Measurements from ENCODE around the gene FGFRL1. TPM values are rescaled to one million over a fixed set of nuclear protein-coding genes. Genes with fewer than 3 reads are reported as not detected.

FGFRL1 gene
- total RNA-seq, 1 donor from 2014 or later: 43.6 TPM

DNA sequence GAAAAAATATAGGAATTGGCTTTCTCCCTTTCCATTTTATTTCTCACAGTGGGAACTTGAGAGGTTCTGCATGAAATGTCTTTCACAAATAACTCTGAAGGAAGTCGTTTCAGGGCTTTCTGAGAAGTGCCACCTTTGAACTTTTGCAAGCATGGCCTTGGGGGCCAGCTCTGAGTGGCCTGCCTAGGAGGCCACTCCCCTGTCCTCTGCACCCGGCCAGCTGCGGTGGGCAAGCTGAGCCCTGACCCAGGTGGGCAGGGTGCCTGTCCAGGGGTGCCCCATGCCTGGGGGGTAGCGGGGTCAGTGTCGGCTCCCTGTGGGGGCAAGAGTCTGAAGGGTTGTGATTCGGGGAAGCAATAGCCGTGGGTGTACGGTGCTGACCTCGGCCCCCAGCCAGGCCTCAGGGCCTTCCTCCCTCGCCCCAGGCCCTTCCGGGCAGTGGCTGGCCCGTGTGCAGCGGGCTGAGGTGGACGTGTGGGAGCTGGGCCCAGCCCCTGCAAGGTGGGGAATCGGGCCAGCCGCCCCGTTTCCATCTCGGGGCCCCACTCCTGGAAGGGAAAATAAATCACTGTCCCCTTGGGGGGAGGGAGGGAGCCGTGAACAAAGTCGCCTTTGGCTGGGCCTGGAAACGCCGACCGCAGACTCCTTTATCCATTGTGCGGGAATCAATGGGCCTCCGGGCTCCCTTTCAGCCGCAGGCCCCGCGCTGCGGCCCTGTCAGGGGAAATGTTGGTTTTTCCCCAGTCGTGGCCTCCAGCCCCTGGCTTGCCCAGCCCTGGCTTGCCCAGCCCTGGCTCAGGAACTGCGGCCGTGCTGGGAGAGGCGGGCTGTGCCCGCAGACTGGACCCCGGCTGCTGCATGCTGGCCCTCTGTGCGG lies 3.1 kb downstream of the FGFRL1 start:
- DNase-seq (ENCODE audit: low read depth): no peak
- TF ChIP-seq, protein P1, sequence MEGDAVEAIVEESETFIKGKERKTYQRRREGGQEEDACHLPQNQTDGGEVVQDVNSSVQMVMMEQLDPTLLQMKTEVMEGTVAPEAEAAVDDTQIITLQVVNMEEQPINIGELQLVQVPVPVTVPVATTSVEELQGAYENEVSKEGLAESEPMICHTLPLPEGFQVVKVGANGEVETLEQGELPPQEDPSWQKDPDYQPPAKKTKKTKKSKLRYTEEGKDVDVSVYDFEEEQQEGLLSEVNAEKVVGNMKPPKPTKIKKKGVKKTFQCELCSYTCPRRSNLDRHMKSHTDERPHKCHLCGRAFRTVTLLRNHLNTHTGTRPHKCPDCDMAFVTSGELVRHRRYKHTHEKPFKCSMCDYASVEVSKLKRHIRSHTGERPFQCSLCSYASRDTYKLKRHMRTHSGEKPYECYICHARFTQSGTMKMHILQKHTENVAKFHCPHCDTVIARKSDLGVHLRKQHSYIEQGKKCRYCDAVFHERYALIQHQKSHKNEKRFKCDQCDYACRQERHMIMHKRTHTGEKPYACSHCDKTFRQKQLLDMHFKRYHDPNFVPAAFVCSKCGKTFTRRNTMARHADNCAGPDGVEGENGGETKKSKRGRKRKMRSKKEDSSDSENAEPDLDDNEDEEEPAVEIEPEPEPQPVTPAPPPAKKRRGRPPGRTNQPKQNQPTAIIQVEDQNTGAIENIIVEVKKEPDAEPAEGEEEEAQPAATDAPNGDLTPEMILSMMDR (conservative IDR thresholded peaks at IDR 0.05; ENCODE audit: low read depth, low read length): no peak
- H3K4me3 ChIP-seq (ENCODE audit: low read depth, low read length): no peak overlapping the region

DNA sequence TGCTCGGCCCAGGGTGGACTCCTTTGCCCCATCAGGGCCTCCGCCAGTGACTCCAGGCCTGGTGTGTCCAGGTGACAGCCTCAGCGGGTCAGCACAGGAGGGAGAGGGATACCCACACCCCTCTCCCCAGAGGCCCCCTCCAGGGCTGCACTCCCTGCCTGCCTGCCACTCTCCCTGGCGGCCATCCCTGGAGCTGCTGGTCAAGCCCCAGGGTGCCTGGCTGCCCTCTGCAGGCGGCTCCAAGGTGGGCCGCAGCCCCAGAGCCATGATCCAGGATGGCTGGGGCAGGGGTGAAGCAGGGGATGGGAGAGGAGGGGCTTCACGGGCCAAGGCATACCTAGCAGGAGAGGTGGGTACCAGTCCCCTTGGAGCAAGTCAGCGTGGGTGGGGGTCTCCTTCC lies 3.8 kb downstream of the FGFRL1 start:
- no peak overlapping the region for H3K4me3 ChIP-seq (ENCODE audit: low read depth, low read length)
- TF ChIP-seq, protein P1 (conservative IDR thresholded peaks at IDR 0.05; ENCODE audit: low read depth, low read length): no peak
- no peak for DNase-seq (ENCODE audit: low read depth)

DNA sequence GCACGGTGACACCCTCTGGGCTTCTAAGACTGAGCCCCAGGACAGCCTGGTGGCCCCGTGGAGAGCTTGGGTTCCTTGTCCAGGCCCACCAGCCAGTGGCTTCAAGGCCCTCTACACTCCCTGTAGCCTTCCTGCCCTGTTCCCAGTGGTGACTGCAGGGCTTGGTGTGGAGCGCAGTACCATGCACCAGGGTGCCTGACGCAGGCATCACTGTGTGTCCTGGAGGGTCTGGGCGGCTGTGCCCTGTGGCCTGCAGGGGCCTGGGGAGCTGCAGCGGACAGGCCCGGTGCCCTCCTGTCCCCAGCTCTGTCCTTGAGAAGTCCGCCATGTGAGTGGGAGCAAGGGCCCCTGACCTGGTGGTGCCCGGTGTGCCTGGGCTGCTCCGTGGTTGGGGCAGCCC lies 4.3 kb downstream of the FGFRL1 start:
- DNase-seq (ENCODE audit: low read depth): no peak
- no peak overlapping the region for H3K4me3 ChIP-seq (ENCODE audit: low read depth, low read length)
- TF ChIP-seq, protein P1 (conservative IDR thresholded peaks at IDR 0.05; ENCODE audit: low read depth, low read length): no peak

DNA sequence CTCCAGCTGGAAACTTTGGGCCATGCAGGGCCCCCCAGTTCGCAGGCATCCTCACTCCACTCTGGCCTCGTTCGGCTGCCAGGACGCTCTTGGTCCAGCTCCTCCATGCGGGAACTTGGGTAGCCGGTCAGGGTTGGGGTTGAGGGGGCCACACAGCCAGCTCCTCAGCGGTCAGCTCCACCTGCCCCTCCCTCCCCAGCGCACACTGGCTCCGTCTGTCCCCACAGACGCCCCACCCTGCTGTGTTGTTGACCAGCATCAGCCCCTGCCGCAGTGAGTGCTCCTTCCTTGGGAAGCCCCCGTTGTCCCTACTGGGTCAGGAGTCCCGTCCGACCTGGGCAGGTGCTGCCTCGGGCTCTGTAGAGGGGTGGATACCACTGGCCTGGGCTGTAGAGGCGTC lies 5.8 kb downstream of the FGFRL1 start:
- no peak for DNase-seq (ENCODE audit: low read depth)
- TF ChIP-seq, protein P1 (conservative IDR thresholded peaks at IDR 0.05; ENCODE audit: low read depth, low read length): no peak
- no peak overlapping the region for H3K4me3 ChIP-seq (ENCODE audit: low read depth, low read length)

DNA sequence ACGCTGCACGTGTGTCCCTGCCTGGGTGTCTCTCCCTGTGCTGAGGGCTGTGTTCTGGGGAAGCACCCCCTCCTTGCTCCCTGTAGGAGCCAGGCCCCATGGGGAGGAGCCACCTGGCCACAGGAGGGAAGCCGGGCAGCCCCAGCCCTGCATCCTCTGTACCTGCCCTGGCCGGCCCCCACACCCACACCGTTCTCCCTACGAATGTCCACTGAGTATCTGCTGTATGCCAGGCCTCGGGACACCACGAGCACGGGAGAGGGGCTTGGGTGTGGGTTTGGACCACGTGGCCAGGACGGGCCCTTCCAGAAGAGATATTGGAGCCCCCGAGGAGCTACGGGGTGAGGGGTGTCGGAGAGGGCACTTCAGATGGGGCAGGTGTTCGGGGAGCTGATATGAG lies 6.3 kb downstream of the FGFRL1 start:
- TF ChIP-seq, protein P1 (conservative IDR thresholded peaks at IDR 0.05; ENCODE audit: low read depth, low read length): no peak
- no peak overlapping the region for H3K4me3 ChIP-seq (ENCODE audit: low read depth, low read length)
- no peak for DNase-seq (ENCODE audit: low read depth)

DNA sequence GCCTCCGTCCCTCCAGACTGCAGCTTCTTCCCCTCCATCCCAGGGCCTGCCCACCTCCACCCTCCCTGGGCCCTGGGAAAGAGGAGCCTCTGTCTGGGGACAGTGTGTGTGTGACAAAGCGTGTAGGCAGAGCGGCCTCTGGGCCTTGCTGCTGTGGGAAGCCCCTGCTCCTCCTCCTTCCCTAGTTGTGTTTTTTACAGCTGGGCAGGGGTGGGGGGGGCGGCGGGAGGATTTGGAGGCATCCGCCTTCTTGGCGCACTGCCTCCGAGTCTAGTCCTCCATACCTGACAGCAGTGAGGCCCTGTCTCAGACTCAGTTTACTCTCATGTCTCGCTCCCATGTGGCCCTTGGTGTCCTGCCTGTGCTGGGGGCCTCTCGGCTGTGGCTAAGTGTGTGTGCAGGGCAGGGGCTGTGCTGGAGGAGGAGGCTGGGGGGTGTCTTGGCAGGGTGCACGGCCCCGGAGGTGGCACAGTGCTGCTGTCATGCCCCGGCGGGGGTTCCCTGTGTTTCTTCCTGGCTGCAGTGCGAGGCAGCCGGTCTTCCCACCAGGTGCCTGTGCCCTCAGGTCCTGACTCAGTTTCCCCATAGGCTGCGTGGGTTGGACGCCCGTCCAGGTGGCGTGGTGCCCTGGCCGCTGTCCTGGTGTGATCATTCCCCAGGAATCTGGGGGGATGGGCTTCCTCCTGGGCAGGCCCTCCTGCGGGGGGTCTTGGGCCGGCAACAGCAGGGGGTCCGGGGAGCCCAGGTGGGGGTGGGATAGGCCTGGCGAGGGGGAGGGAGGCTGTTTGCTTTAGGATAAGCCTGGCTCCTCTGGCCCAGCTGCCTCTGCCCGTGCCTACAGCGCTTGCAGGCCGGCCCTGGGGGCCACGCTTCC lies 7.0 kb downstream of the FGFRL1 start:
- TF ChIP-seq, protein P1 (conservative IDR thresholded peaks at IDR 0.05; ENCODE audit: low read depth, low read length): no peak
- no peak overlapping the region for H3K4me3 ChIP-seq (ENCODE audit: low read depth, low read length)
- no peak for DNase-seq (ENCODE audit: low read depth)
